SK-N-SH (cell line): ENCODE data around the gene PWP2. TPM values are rescaled to one million over a fixed set of nuclear protein-coding genes. Genes with fewer than 3 reads are reported as not detected.

Experiments used
- CTCF ChIA-PET: fragments of 300-600, 350-600 bp; formaldehyde crosslinking; extraction: SDS; loops from one replicate; lab custom pipeline; 2021; lab: Yijun Ruan, JAX
- POLR2A ChIA-PET: fragments of 350-600 bp; sonication (Branson Sonifier 250); formaldehyde crosslinking; extraction: SDS; loops from one replicate; lab custom pipeline; 2020; ENCODE audit warnings: antibody characterized with exemption, inconsistent platforms; lab: Yijun Ruan, JAX
- DNase-seq: peaks from one replicate; pipeline ENCODE4 v3.0.0; 2012
- H2AFZ ChIP-seq: fragments of 200-600 bp; sonication (generic); 2 replicates; pipeline ENCODE4 v1.8.1; 2016; ENCODE audit warnings: antibody characterized with exemption, mild to moderate bottlenecking, low read depth
- H3F3A ChIP-seq: fragments of 200-600 bp; sonication (generic); replicated peaks from 2 replicates; pipeline ENCODE3; 2016; ENCODE audit warnings: antibody characterized with exemption, mild to moderate bottlenecking; ENCODE audit not compliant: insufficient read depth
- H3K27ac ChIP-seq, 2 experiments: fragments of 200-500 bp in 1 of 2; fragments of 200-600 bp in 1 of 2; sonication (Bioruptor generic) in 1 of 2; sonication (generic), shearing (Covaris generic) in 1 of 2; 2 replicates each; pipeline versions ENCODE4 v1.5.1 to v1.6.1; 2014 to 2016; ENCODE audit warnings: low read depth in 2 of 2, inconsistent platforms in 1 of 2, low read length in 1 of 2, mild to moderate bottlenecking in 1 of 2, mixed read lengths in 1 of 2
- H3K27me3 ChIP-seq: fragments of 200-600 bp; sonication (generic), shearing (Covaris generic); 2 replicates; pipeline ENCODE4 v1.6.1; 2016; ENCODE audit warnings: mixed run types; ENCODE audit not compliant: insufficient read depth
- H3K36me3 ChIP-seq, 2 experiments: fragments of 200-500 bp in 1 of 2; fragments of 200-600 bp in 1 of 2; sonication (Bioruptor generic) in 1 of 2; sonication (generic) in 1 of 2; replicated peaks in 1 of 2; 2 replicates each; pipeline versions ENCODE3 to v1.5.1; 2014 to 2016; ENCODE audit warnings: low read length in 1 of 2, mild to moderate bottlenecking in 1 of 2; ENCODE audit not compliant: insufficient read depth in 2 of 2, control insufficient read depth in 1 of 2
- H3K4me1 ChIP-seq, 2 experiments: fragments of 200-500 bp in 1 of 2; fragments of 200-600 bp in 1 of 2; sonication (Bioruptor generic) in 1 of 2; sonication (generic), shearing (Covaris generic) in 1 of 2; 2 replicates each; pipeline versions ENCODE4 v1.5.1 to v1.6.1; 2014 to 2016; ENCODE audit warnings: low read depth in 1 of 2, low read length in 1 of 2, mixed run types in 1 of 2; ENCODE audit not compliant: insufficient read depth in 2 of 2, control insufficient read depth in 1 of 2
- H3K4me2 ChIP-seq: fragments of 200-600 bp; sonication (generic), shearing (Covaris generic); 2 replicates; pipeline ENCODE4 v1.6.1; 2017; ENCODE audit warnings: mixed run types
- H3K4me3 ChIP-seq, 2 experiments: fragments of 200-500 bp in 1 of 2; fragments of 200-600 bp in 1 of 2; sonication (Bioruptor generic) in 1 of 2; sonication (generic), shearing (Covaris generic) in 1 of 2; 2 replicates each; pipeline versions ENCODE4 v1.5.1 to v1.8.1; 2014 to 2016; ENCODE audit warnings: low read depth in 2 of 2, inconsistent platforms in 1 of 2, low read length in 1 of 2, mild to moderate bottlenecking in 1 of 2, mixed read lengths in 1 of 2, moderate library complexity in 1 of 2
- H3K79me2 ChIP-seq: fragments of 200-600 bp; sonication (generic); 2 replicates; pipeline ENCODE4 v1.8.1; 2017; ENCODE audit warnings: mild to moderate bottlenecking; ENCODE audit not compliant: insufficient read depth
- H3K9ac ChIP-seq: fragments of 200-600 bp; sonication (generic); 2 replicates; pipeline ENCODE4 v1.6.1; 2017; ENCODE audit warnings: mixed run types
- H3K9me2 ChIP-seq: fragments of 200-600 bp; sonication (generic); 2 replicates; pipeline ENCODE4 v1.6.1; 2017; ENCODE audit warnings: mixed run types
- H3K9me3 ChIP-seq: fragments of 200-600 bp; sonication (generic); 2 replicates; pipeline ENCODE4 v1.6.1; 2017; ENCODE audit warnings: mixed run types, mild to moderate bottlenecking, moderate library complexity
- H4K20me1 ChIP-seq: fragments of 200-600 bp; sonication (generic); 2 replicates; pipeline ENCODE4 v1.6.1; 2017; ENCODE audit warnings: mild to moderate bottlenecking, mixed run types; ENCODE audit not compliant: insufficient read depth
- CHD2 ChIP-seq: fragments of 150-350 bp; IDR thresholded peaks from 2 replicates; pipeline ENCODE4 v1.6.1; 2018; ENCODE audit warnings: low read length; ENCODE audit not compliant: partially characterized antibody
- ELF1 ChIP-seq: IDR thresholded peaks from 2 replicates; pipeline ENCODE4 v1.4.0; 2012
- FOXJ3 ChIP-seq: sonication (generic); formaldehyde crosslinking; IDR thresholded peaks from 2 replicates; pipeline ENCODE4 v1.5.1; 2020; ENCODE audit warnings: mild to moderate bottlenecking, missing genetic modification reagents
- JUND ChIP-seq: IDR thresholded peaks from 2 replicates; pipeline ENCODE4 v1.4.0; 2012
- MEF2A ChIP-seq: IDR thresholded peaks from 2 replicates; pipeline ENCODE4 v1.4.0; 2012; ENCODE audit warnings: low read depth, borderline replicate concordance
- NFIC ChIP-seq: IDR thresholded peaks from 2 replicates; pipeline ENCODE4 v1.4.0; 2012; ENCODE audit warnings: borderline replicate concordance
- POLR2AphosphoS5 ChIP-seq: IDR thresholded peaks from 2 replicates; pipeline ENCODE4 v1.6.1; 2012; ENCODE audit warnings: low read depth, low read length
- RCOR1 ChIP-seq: fragments of 150-350 bp; IDR thresholded peaks from 2 replicates; pipeline ENCODE4 v1.6.1; 2017; ENCODE audit warnings: antibody characterized with exemption, low read length
- RFX5 ChIP-seq: IDR thresholded peaks from 2 replicates; pipeline ENCODE4 v1.6.1; 2012; ENCODE audit warnings: mild to moderate bottlenecking, improper control_type of control experiment, low read length
- SMC3 ChIP-seq: IDR thresholded peaks from 2 replicates; pipeline ENCODE4 v1.6.1; 2012; ENCODE audit warnings: low read depth, low read length, improper control_type of control experiment
- TCF12 ChIP-seq: IDR thresholded peaks from 2 replicates; pipeline ENCODE4 v1.4.0; 2012
- YY1 ChIP-seq: IDR thresholded peaks from 2 replicates; pipeline ENCODE4 v1.4.0; 2012; ENCODE audit warnings: low read depth, mild to moderate bottlenecking
- WGBS: methylation state at CpG from one replicate; pipeline ENCODE4 v1.1.6; 2017; ENCODE audit warnings: low lambda C conversion rate; 5-methylcytosine and 5-hydroxymethylcytosine counted together
- polyA plus RNA-seq, 3 experiments: library from polyadenylated mRNA; depleted of rRNA; stranded (reverse); fragments of >200 nt; gene quantifications; 2 replicates each; pipeline ENCODE4 v1.2.3, GENCODE V29; 2012
- TF ChIP-seq, protein P1 (sequence below): fragments of 200-600 bp; sonication (generic); IDR thresholded peaks from 2 replicates; pipeline ENCODE4 v1.6.1; 2017; ENCODE audit warnings: antibody characterized with exemption, mild to moderate bottlenecking, moderate library complexity
- TF ChIP-seq, protein P2 (sequence below): IDR thresholded peaks from 2 replicates; pipeline ENCODE4 v1.4.0; 2012; ENCODE audit warnings: low read depth, borderline replicate concordance
- TF ChIP-seq, protein P3 (sequence below): fragments of 150-350 bp; IDR thresholded peaks from 2 replicates; pipeline ENCODE4 v1.6.1; 2016; ENCODE audit warnings: mild to moderate bottlenecking, low read depth, low read length

Gene PWP2
- polyA plus RNA-seq, 1 of the 3 experiments (the other 2 are of a cell fraction): 6.0 TPM

- Histone ChIP-seq H2AFZ (no peak overlapping the region), H3K4me3 (no peak overlapping the region), H3K4me1 (no peaks in the 10 kb centered on the region), H3K9me2 (no peaks in the 10 kb centered on the region), H3K4me2 (no peak overlapping the region), H3K36me3 (peaks cover 37 to 72% of the 10 kb centered on the region in 2 experiments), H3K9ac (no peak overlapping the region), H3K79me2 (peaks cover 7% of the 10 kb centered on the region; the same call in 1 of the 2 replicates), H3K27me3 (no peaks in the 10 kb centered on the region), H4K20me1 (no peaks in the 10 kb centered on the region), H3F3A (peaks cover 6% of the 10 kb centered on the region), H3K9me3 (no peaks in the 10 kb centered on the region), H3K27ac (no peak overlapping the region)
- TF ChIP-seq TCF12: no peak
- no peak for TF ChIP-seq YY1
- no peak for TF ChIP-seq MEF2A
- no peak for TF ChIP-seq CHD2
- no peak for TF ChIP-seq RCOR1
- TF ChIP-seq, protein P1, sequence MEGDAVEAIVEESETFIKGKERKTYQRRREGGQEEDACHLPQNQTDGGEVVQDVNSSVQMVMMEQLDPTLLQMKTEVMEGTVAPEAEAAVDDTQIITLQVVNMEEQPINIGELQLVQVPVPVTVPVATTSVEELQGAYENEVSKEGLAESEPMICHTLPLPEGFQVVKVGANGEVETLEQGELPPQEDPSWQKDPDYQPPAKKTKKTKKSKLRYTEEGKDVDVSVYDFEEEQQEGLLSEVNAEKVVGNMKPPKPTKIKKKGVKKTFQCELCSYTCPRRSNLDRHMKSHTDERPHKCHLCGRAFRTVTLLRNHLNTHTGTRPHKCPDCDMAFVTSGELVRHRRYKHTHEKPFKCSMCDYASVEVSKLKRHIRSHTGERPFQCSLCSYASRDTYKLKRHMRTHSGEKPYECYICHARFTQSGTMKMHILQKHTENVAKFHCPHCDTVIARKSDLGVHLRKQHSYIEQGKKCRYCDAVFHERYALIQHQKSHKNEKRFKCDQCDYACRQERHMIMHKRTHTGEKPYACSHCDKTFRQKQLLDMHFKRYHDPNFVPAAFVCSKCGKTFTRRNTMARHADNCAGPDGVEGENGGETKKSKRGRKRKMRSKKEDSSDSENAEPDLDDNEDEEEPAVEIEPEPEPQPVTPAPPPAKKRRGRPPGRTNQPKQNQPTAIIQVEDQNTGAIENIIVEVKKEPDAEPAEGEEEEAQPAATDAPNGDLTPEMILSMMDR: no peak
- no peak for TF ChIP-seq SMC3
- TF ChIP-seq JUND: no peak
- DNase-seq: no peak
- ChIA-PET POLR2A (no interaction called here), CTCF (interaction anchor here (1.4 kb wide), 1 partner anchor 280 kb away, joined by 3 read pairs; no protein-coding TSS in a partner anchor)
- WGBS: 100% methylated on average over 3 of the region's 8 CpGs
Measured at GRCh38 chr21:44090325-44090724, 16.9 kb upstream of the PWP2 start.

GRCh38 chr21:44092211-44092610 is 15.0 kb upstream of the PWP2 start:
- no peak overlapping the region for H3K4me3 ChIP-seq
- H3F3A ChIP-seq: peaks cover 6% of the 10 kb centered on the region
- H3K4me2 ChIP-seq: no peak overlapping the region
- H3K9ac ChIP-seq: no peak overlapping the region
- whole genome bisulfite sequencing: 97% methylated on average over 9 of the region's 9 CpGs
- no peaks in the 10 kb centered on the region for H3K4me1 ChIP-seq
- no peak overlapping the region for H2AFZ ChIP-seq
- no peaks in the 10 kb centered on the region for H4K20me1 ChIP-seq
- no peaks in the 10 kb centered on the region for H3K9me2 ChIP-seq
- peaks cover 33 to 54% of the 10 kb centered on the region in 2 experiments for H3K36me3 ChIP-seq
- no peak overlapping the region for H3K27ac ChIP-seq
- H3K9me3 ChIP-seq: no peaks in the 10 kb centered on the region
- DNase-seq: no peak
- H3K79me2 ChIP-seq: peaks cover 6% of the 10 kb centered on the region; the same call in 1 of the 2 replicates
- ChIA-PET POLR2A (no interaction called here), CTCF (interaction anchor here (1.0 kb wide), 1 partner anchor 17 kb away, joined by 3 read pairs; no protein-coding TSS in a partner anchor)
- no peak for TF ChIP-seq JUND
- H3K27me3 ChIP-seq: no peaks in the 10 kb centered on the region

GRCh38 chr21:44093761-44094160 is 13.4 kb upstream of the PWP2 start:
- no peak overlapping the region for H3K4me2 ChIP-seq
- CTCF ChIA-PET: interaction anchor here (1.0 to 1.3 kb wide), 2 partner anchors 203 to 204 kb away, joined by 3 to 4 read pairs; no protein-coding TSS in a partner anchor
- H3K4me1 ChIP-seq: no peaks in the 10 kb centered on the region
- peaks cover 6% of the 10 kb centered on the region; the same call in 1 of the 2 replicates for H3K79me2 ChIP-seq
- H3K36me3 ChIP-seq: peaks cover 33 to 38% of the 10 kb centered on the region in 2 experiments
- no peak overlapping the region for H3K4me3 ChIP-seq
- no peak for DNase-seq
- no peak overlapping the region for H3K9ac ChIP-seq
- no peaks in the 10 kb centered on the region for H3K9me2 ChIP-seq
- no peak overlapping the region for H3K27ac ChIP-seq
- H4K20me1 ChIP-seq: no peaks in the 10 kb centered on the region
- no peaks in the 10 kb centered on the region for H3K27me3 ChIP-seq
- H2AFZ ChIP-seq: no peak overlapping the region
- no peaks in the 10 kb centered on the region for H3K9me3 ChIP-seq
- peaks cover 6% of the 10 kb centered on the region for H3F3A ChIP-seq
- POLR2A ChIA-PET: no interaction called here
- 95% methylated on average over 8 of the region's 9 CpGs for WGBS
- TF ChIP-seq, protein P2, sequence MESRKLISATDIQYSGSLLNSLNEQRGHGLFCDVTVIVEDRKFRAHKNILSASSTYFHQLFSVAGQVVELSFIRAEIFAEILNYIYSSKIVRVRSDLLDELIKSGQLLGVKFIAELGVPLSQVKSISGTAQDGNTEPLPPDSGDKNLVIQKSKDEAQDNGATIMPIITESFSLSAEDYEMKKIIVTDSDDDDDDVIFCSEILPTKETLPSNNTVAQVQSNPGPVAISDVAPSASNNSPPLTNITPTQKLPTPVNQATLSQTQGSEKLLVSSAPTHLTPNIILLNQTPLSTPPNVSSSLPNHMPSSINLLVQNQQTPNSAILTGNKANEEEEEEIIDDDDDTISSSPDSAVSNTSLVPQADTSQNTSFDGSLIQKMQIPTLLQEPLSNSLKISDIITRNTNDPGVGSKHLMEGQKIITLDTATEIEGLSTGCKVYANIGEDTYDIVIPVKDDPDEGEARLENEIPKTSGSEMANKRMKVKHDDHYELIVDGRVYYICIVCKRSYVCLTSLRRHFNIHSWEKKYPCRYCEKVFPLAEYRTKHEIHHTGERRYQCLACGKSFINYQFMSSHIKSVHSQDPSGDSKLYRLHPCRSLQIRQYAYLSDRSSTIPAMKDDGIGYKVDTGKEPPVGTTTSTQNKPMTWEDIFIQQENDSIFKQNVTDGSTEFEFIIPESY: no peak
- TF ChIP-seq NFIC (no peak), ELF1 (no peak), POLR2AphosphoS5 (no peak), YY1 (no peak), FOXJ3 (CRISPR knock-in tag) (no peak), RFX5 (no peak)
- TF ChIP-seq, protein P1: no peak
- TF ChIP-seq, protein P3, sequence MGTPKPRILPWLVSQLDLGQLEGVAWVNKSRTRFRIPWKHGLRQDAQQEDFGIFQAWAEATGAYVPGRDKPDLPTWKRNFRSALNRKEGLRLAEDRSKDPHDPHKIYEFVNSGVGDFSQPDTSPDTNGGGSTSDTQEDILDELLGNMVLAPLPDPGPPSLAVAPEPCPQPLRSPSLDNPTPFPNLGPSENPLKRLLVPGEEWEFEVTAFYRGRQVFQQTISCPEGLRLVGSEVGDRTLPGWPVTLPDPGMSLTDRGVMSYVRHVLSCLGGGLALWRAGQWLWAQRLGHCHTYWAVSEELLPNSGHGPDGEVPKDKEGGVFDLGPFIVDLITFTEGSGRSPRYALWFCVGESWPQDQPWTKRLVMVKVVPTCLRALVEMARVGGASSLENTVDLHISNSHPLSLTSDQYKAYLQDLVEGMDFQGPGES: no peak
